Neuronal stem cell (in vitro differentiated cells): ENCODE results near the gene ADAMTS14.
A peak's percentile ranks its signal among the peaks of the same experiment; 100 is the strongest.

Experiments
- DNase-seq: peaks from one replicate; pipeline ENCODE4 v3.0.0-alpha.2; 2013; ENCODE audit warnings: low spot score
- H2AFZ ChIP-seq: one replicate; pipeline ENCODE4 v1.6.1; 2013; ENCODE audit warnings: mild to moderate bottlenecking, low read length, inconsistent platforms
- H2AK5ac ChIP-seq: 2 replicates; pipeline ENCODE4 v1.6.1; 2013; ENCODE audit warnings: low read depth, mild to moderate bottlenecking, inconsistent platforms, low read length, moderate library complexity, mixed read lengths
- H2BK120ac ChIP-seq: 2 replicates; pipeline ENCODE4 v1.6.1; 2013; ENCODE audit warnings: low read depth, mild to moderate bottlenecking, inconsistent platforms, low read length, moderate library complexity, mixed read lengths
- H2BK12ac ChIP-seq: one replicate; pipeline ENCODE4 v1.6.1; 2013; ENCODE audit warnings: low read length, inconsistent platforms
- H2BK15ac ChIP-seq: 2 replicates; pipeline ENCODE4 v1.6.1; 2013; ENCODE audit warnings: mild to moderate bottlenecking, low read length, inconsistent platforms, mixed read lengths
- H2BK5ac ChIP-seq: one replicate; pipeline ENCODE4 v1.6.1; 2013; ENCODE audit warnings: inconsistent platforms, mild to moderate bottlenecking, low read length, moderate library complexity
- H3K14ac ChIP-seq: one replicate; pipeline ENCODE4 v1.6.1; 2013; ENCODE audit warnings: low read length, inconsistent platforms
- H3K18ac ChIP-seq: 2 replicates; pipeline ENCODE4 v1.6.1; 2013; ENCODE audit warnings: low read length, inconsistent platforms
- H3K23ac ChIP-seq: 2 replicates; pipeline ENCODE4 v1.6.1; 2013; ENCODE audit warnings: low read depth, mild to moderate bottlenecking, mixed read lengths, low read length, inconsistent platforms; ENCODE audit not compliant: poor library complexity
- H3K27ac ChIP-seq: replicated peaks from 3 replicates; pipeline ENCODE4 v1.5.1; 2013; ENCODE audit warnings: low read length, inconsistent platforms
- H3K27me3 ChIP-seq, 3 experiments: 2 replicates each; pipeline ENCODE4 v1.6.1; 2013; ENCODE audit warnings: low read length in 3 of 3, mild to moderate bottlenecking in 2 of 3, inconsistent platforms in 1 of 3, low read depth in 1 of 3, mixed read lengths in 1 of 3, moderate library complexity in 1 of 3; ENCODE audit not compliant: control insufficient read depth in 3 of 3, insufficient read depth in 3 of 3
- H3K36me3 ChIP-seq, 2 donors: replicated peaks in 1 of 2; 2 replicates each; pipeline ENCODE4 v1.6.1; 2013; ENCODE audit warnings: low read length in 2 of 2; ENCODE audit not compliant: control insufficient read depth in 2 of 2, insufficient read depth in 2 of 2
- H3K4ac ChIP-seq: 2 replicates; pipeline ENCODE4 v1.6.1; 2013; ENCODE audit warnings: inconsistent platforms, mild to moderate bottlenecking, low read length, moderate library complexity
- H3K4me1 ChIP-seq, 2 donors: 1 replicate in 1 of 2; 2 replicates in 1 of 2; pipeline ENCODE4 v1.6.1; 2013; ENCODE audit warnings: low read length in 2 of 2, low read depth in 1 of 2; ENCODE audit not compliant: control insufficient read depth in 2 of 2, insufficient read depth in 1 of 2
- H3K4me2 ChIP-seq: one replicate; pipeline ENCODE4 v1.6.1; 2013; ENCODE audit warnings: mild to moderate bottlenecking, low read length, inconsistent platforms; ENCODE audit not compliant: insufficient read depth, poor library complexity, severe bottlenecking
- H3K4me3 ChIP-seq, 2 donors: 2 replicates each; pipeline ENCODE4 v1.5.1; 2013; ENCODE audit warnings: low read length in 2 of 2, mild to moderate bottlenecking in 2 of 2, inconsistent platforms in 1 of 2, moderate library complexity in 1 of 2
- H3K79me1 ChIP-seq: one replicate; pipeline ENCODE4 v1.6.1; 2013; ENCODE audit warnings: low read depth, mild to moderate bottlenecking, inconsistent platforms, low read length, moderate library complexity
- H3K9ac ChIP-seq: one replicate; pipeline ENCODE4 v1.6.1; 2013; ENCODE audit warnings: mild to moderate bottlenecking, low read depth, low read length, inconsistent platforms; ENCODE audit not compliant: poor library complexity
- H3K9me3 ChIP-seq, 2 donors: replicated peaks in 1 of 2; 2 replicates each; pipeline versions ENCODE3 to v1.6.1; 2013; ENCODE audit warnings: low read length in 2 of 2, mild to moderate bottlenecking in 2 of 2, inconsistent platforms in 1 of 2, low read depth in 1 of 2, mixed read lengths in 1 of 2, moderate library complexity in 1 of 2; ENCODE audit not compliant: control insufficient read depth in 2 of 2, insufficient read depth in 1 of 2
- H4K8ac ChIP-seq: one replicate; pipeline ENCODE4 v1.6.1; 2013; ENCODE audit warnings: low read depth, mild to moderate bottlenecking, inconsistent platforms, low read length, moderate library complexity
- H4K91ac ChIP-seq: one replicate; pipeline ENCODE4 v1.6.1; 2013; ENCODE audit warnings: low read length, low read depth, mild to moderate bottlenecking, inconsistent platforms; ENCODE audit not compliant: poor library complexity
- WGBS, 2 donors: extraction: QIAGEN DNeasy Blood & Tissue Kit; methylation state at CpG; one replicate each; pipeline ENCODE4 v1.1.7; 2013; ENCODE audit warnings: missing lambda C conversion rate in 2 of 2, mixed read lengths in 1 of 2; ENCODE audit not compliant: insufficient read length in 2 of 2, insufficient replicate concordance in 1 of 2; ENCODE audit errors: extremely low coverage in 2 of 2; 5-methylcytosine and 5-hydroxymethylcytosine counted together

The ADAMTS14 gene

DNA sequence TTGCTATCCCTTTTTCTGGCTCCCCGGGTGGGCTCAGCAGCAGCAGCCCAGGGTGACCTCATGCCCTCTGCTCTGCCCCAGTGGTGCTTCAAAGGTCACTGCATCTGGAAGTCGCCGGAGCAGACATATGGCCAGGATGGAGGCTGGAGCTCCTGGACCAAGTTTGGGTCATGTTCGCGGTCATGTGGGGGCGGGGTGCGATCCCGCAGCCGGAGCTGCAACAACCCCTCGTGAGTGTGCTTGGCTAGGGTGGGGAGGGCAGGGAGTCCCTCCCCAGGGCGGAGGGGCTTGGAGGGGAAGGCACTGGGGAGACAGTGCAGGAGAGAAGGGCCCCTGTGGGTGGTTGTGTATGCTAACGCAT lies 66.4 kb downstream of the ADAMTS14 start:
- WGBS, 2 donors: no CpG with 5 or more reads among the region's 12 CpGs
- Histone ChIP-seq H3K27ac (no peak overlapping the region), H2BK12ac (no peak overlapping the region)

DNA sequence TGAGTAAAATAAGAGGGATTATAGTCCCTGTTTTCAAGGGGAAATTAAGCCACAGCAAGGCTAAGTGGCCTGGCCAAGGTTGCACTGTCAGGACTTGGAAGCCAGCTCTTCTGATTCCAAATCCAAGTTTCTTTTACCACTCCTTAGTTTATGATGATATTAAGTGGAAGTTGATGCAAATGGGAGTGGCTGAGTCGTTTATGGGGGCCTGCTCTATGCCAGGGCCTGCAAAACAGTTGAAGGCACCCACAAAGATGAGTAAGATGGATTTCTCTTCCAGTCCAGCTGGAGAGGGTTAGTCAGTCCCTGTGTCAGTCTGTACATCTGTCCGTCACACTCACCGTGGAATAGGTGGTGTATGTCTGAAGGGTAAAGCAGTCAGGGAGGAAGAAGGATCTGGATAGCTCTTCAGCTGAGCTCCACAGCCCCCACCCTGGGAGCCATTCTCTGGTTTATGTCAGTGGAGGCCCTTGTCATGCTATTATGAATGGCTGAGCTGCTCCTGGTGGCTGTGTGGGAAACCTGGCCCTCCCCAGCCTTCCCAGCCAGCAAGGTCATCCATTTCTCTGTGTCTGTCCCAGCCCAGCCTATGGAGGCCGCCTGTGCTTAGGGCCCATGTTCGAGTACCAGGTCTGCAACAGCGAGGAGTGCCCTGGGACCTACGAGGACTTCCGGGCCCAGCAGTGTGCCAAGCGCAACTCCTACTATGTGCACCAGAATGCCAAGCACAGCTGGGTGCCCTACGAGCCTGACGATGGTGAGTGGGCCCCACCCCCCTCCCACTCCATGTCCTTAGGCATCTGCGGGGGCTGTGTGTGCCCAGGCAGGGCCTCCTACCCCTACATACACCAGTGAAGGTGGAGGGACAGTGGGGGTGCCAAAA lies 68.3 kb downstream of the ADAMTS14 start:
- no peaks in the 10 kb centered on the region for H3K9me3 ChIP-seq
- H3K36me3 ChIP-seq: no peaks in the 10 kb centered on the region
- H4K8ac ChIP-seq: no peak overlapping the region
- H3K4me1 ChIP-seq: peaks cover 2 to 16% of the 10 kb centered on the region in 2 donors
- WGBS, 2 donors: no CpG with 5 or more reads among the region's 12 CpGs
- H2BK12ac ChIP-seq: no peak overlapping the region
- H3K9ac ChIP-seq: no peak overlapping the region
- H2BK5ac ChIP-seq: no peak overlapping the region
- no peak overlapping the region for H3K14ac ChIP-seq
- no peak overlapping the region for H3K27ac ChIP-seq
- H3K79me1 ChIP-seq: no peaks in the 10 kb centered on the region
- no peak overlapping the region for H3K23ac ChIP-seq
- H2BK120ac ChIP-seq: no peak overlapping the region
- no peak overlapping the region for H4K91ac ChIP-seq
- no peak overlapping the region for H3K18ac ChIP-seq
- H2AFZ ChIP-seq: no peak overlapping the region
- H3K27me3 ChIP-seq: peaks cover 0 to 3% (median 0%) of the 10 kb centered on the region in 3 experiments
- peak overlapping the region in 1 of 2 donors; percentile 25 for H3K4me3 ChIP-seq
- DNase-seq: no peak
- H3K4me2 ChIP-seq: no peak overlapping the region
- H2BK15ac ChIP-seq: no peak overlapping the region
- H2AK5ac ChIP-seq: peak overlapping the region; percentile 50
- H3K4ac ChIP-seq: no peak overlapping the region

More for the DNA sequence above, 66.4 kb downstream of the ADAMTS14 start:
- Histone ChIP-seq H4K8ac (no peak overlapping the region), H3K27me3 (no peaks in the 10 kb centered on the region), H2AK5ac (no peak overlapping the region), H2BK120ac (no peak overlapping the region), H3K4me3 (no peak overlapping the region), H3K9me3 (no peaks in the 10 kb centered on the region), H3K4me1 (peaks cover 2 to 16% of the 10 kb centered on the region in 2 donors), H2BK5ac (no peak overlapping the region), H3K18ac (peak overlapping the region; percentile 8), H2AFZ (no peak overlapping the region), H3K23ac (no peak overlapping the region), H3K9ac (no peak overlapping the region), H4K91ac (no peak overlapping the region), H3K4ac (no peak overlapping the region), H3K36me3 (no peaks in the 10 kb centered on the region), H3K14ac (no peak overlapping the region), H3K79me1 (no peaks in the 10 kb centered on the region), H2BK15ac (no peak overlapping the region), H3K4me2 (no peak overlapping the region)
- DNase-seq: no peak

DNA sequence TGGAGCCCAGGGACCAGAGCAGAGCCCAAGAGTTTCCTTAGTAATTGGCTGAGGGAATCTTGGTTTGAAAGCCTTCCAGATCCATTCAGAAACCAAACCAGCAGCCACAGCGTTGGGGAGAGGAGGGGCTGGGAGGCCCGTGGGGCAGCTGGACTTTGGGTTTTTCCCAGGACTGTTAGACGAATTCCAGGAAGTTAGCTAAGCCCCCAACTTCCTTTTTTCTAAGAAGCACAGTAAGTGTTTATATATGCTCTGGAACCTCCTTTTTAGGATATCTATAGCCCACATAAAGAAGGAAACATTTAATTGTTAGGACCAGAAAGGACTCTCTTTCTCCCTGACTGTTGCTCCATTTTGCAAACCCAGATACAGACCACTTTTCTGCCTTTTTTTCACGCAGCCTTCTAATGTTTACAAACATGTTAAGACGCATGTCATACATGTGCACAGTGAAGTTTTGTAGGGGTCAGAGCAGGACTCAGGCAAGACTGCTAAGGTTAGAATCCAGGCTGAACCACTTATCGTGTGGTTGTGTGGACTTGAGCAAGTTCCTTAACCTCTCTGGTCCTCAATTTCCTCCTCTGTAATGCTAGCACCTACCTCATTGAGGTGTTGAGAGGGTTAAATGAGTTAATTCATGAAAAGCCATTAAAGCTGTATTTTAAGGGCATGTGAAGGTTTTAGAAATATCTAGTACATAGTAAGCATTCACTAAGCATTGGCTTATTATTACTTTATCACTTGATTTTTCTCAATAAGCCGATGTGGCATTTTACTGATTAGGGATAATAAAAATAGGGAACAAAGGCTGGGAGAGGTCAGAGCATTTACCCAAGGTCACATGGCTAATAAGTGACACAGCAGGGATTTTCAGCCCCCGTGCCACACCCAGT lies 70.5 kb downstream of the ADAMTS14 start:
- Histone ChIP-seq H3K27ac (no peak overlapping the region), H3K23ac (no peak overlapping the region), H4K8ac (no peak overlapping the region), H3K36me3 (no peaks in the 10 kb centered on the region), H4K91ac (no peak overlapping the region), H3K14ac (no peak overlapping the region), H3K27me3 (peaks cover 0 to 5% (median 0%) of the 10 kb centered on the region in 3 experiments), H2AFZ (no peak overlapping the region), H2AK5ac (no peak overlapping the region), H2BK5ac (no peak overlapping the region), H3K9me3 (no peaks in the 10 kb centered on the region), H2BK15ac (no peak overlapping the region), H2BK120ac (no peak overlapping the region), H3K4me1 (peaks cover 0 to 5% of the 10 kb centered on the region in 2 donors), H3K4me3 (no peak overlapping the region), H2BK12ac (no peak overlapping the region), H3K79me1 (no peaks in the 10 kb centered on the region), H3K4me2 (no peak overlapping the region), H3K4ac (no peak overlapping the region), H3K9ac (no peak overlapping the region), H3K18ac (peak overlapping the region; percentile 90)
- no CpG with 5 or more reads among the region's 8 CpGs for WGBS, 2 donors
- no peak for DNase-seq

DNA sequence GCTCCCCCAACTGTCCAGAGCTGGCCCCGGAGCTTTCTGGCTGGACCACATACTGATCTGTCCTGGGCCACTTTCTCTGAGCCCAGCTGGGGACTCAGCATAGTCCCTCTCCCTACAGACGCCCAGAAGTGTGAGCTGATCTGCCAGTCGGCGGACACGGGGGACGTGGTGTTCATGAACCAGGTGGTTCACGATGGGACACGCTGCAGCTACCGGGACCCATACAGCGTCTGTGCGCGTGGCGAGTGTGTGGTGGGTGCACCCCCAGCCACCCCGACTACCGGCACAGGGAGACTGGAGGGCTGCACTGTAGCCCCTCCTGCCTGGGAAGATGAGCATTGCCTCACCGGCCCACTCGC lies 71.1 kb downstream of the ADAMTS14 start:
- Histone ChIP-seq H4K91ac (no peak overlapping the region), H4K8ac (no peak overlapping the region), H3K23ac (peak overlapping the region; percentile 47), H3K36me3 (no peaks in the 10 kb centered on the region), H3K79me1 (no peaks in the 10 kb centered on the region), H3K4me2 (no peak overlapping the region), H3K18ac (peak overlapping the region; percentile 90), H3K4ac (no peak overlapping the region), H2AK5ac (peak overlapping the region; percentile 88), H3K27ac (no peak overlapping the region), H3K9ac (peak overlapping the region; percentile 31), H2BK5ac (no peak overlapping the region), H3K9me3 (no peaks in the 10 kb centered on the region), H2BK15ac (no peak overlapping the region), H3K4me1 (peaks cover 0 to 3% of the 10 kb centered on the region in 2 donors), H2BK12ac (peak overlapping the region; percentile 73), H2AFZ (no peak overlapping the region), H3K27me3 (peaks cover 0 to 5% (median 0%) of the 10 kb centered on the region in 3 experiments), H3K14ac (peak overlapping the region; percentile 26), H3K4me3 (no peak overlapping the region), H2BK120ac (no peak overlapping the region)
- DNase-seq: no peak
- WGBS, 2 donors: no CpG with 5 or more reads among the region's 17 CpGs
